Measurements from ENCODE around the gene RGS7. TPM values are rescaled to one million over a fixed set of nuclear protein-coding genes. Genes with fewer than 3 reads are reported as not detected.

RGS7 gene
- polyA plus RNA-seq, 2 of the 4 experiments (the other 2 are of a cell fraction) = 0.08 TPM; not detected in 1

DNA sequence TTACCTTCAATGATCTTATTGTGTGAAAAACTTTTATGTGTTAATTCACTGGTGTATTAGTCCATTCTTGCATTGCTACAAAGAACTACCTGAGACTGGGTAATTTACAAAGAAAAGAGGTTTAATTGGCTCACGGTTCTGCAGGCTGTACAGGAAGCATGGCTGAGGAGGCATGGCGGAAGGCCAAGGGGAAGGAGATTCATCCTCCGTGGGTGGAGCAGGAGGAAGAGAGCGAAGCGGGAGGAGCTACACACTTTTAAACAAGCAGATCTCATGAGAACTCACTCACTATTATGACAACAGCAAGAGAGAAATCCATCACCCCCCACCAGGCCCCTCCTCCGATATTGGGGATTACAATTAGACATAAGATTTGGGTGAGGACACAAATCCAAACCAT, 44.2 kb upstream of the RGS7 start (continued):
- no peak for TF ChIP-seq ZSCAN20 (CRISPR knock-in tag; IDR thresholded peaks at IDR 0.05)
- TF ChIP-seq NPAS2 (CRISPR knock-in tag; IDR thresholded peaks at IDR 0.05; ENCODE audit: borderline replicate concordance) = no peak

DNA sequence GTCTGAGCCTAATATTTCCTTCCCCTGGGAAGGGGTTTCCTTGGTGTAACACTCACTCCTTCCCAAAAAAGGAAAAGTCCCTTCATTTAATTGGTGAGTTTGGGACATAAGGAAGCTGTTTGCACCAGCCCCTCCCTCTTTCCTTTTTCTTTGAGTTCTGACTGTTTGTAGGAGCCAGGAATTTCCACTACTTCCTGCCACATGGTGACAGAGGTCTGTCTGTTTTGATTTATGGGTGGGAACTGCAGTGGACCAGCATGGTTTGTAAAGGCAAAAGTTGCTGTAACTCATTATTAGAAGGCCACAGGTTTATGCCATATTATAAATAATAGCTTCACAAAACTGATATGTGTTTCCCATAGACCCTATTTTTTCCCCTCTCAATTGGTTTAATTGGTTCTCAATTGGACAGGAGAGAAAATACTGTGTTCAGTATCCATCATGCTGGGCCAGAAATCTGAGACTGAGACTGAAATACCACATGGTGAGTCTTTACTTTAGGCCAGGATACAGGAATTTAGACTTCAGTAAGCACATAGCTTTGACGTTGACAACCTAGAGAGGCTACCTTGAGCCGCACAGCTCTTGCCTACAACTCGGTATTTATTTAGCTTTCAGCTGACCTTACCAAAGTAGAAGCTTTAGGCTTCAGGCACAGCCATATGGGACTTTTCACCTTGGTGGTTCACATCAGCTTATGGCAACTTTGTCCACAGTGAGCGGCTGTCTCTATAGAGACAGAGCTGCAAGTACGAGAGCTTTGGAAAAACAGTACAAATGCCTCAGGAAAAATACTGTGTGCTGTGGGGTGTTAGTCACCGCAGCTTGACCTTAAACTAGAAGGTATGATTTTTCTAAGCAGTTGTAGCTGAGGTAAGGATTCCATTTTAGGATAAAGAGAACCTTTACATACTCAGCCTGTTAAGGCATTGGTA, 40.0 kb upstream of the RGS7 start:
- H3K4me1 ChIP-seq = no peaks in the 10 kb centered on the region
- H3K4me3 ChIP-seq = no peak overlapping the region
- H3K9me3 ChIP-seq = no peaks in the 10 kb centered on the region
- TF ChIP-seq, protein P1, sequence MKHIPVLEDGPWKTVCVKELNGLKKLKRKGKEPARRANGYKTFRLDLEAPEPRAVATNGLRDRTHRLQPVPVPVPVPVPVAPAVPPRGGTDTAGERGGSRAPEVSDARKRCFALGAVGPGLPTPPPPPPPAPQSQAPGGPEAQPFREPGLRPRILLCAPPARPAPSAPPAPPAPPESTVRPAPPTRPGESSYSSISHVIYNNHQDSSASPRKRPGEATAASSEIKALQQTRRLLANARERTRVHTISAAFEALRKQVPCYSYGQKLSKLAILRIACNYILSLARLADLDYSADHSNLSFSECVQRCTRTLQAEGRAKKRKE (CRISPR knock-in tag; IDR thresholded peaks at IDR 0.05; ENCODE audit: low read depth) = no peak
- TF ChIP-seq FOSB (CRISPR knock-in tag; IDR thresholded peaks at IDR 0.05) = no peak
- TF ChIP-seq ZFP36 (IDR thresholded peaks at IDR 0.05; ENCODE audit: borderline replicate concordance, partially characterized antibody) = no peak
- no peak for TF ChIP-seq MAZ (IDR thresholded peaks at IDR 0.05; ENCODE audit: borderline replicate concordance, low read depth, low read length)
- TF ChIP-seq FOSL2 (IDR thresholded peaks at IDR 0.05) = no peak
- no peak for TF ChIP-seq FOSL2 (CRISPR knock-in tag; IDR thresholded peaks at IDR 0.05)
- no peak for TF ChIP-seq ZSCAN20 (CRISPR knock-in tag; IDR thresholded peaks at IDR 0.05)
- TF ChIP-seq HOXA7 (CRISPR knock-in tag; IDR thresholded peaks at IDR 0.05) = no peak
- TF ChIP-seq RNF2 (IDR thresholded peaks at IDR 0.05; ENCODE audit: borderline replicate concordance, low read depth) = no peak
- TF ChIP-seq ESRRA (IDR thresholded peaks at IDR 0.05; ENCODE audit: borderline replicate concordance, low read length) = no peak
- no peak for TF ChIP-seq NR3C1 (IDR thresholded peaks at IDR 0.05)
- TF ChIP-seq, protein P2, sequence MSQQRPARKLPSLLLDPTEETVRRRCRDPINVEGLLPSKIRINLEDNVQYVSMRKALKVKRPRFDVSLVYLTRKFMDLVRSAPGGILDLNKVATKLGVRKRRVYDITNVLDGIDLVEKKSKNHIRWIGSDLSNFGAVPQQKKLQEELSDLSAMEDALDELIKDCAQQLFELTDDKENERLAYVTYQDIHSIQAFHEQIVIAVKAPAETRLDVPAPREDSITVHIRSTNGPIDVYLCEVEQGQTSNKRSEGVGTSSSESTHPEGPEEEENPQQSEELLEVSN (IDR thresholded peaks at IDR 0.05; ENCODE audit: borderline replicate concordance, low read depth) = no peak
- no peak for TF ChIP-seq ZC3H11A (IDR thresholded peaks at IDR 0.05)
- TF ChIP-seq POLR2AphosphoS2 (conservative IDR thresholded peaks at IDR 0.05; ENCODE audit: low read length) = no peak
- TF ChIP-seq CHD2 (IDR thresholded peaks at IDR 0.05; ENCODE audit: low read length, partially characterized antibody) = no peak
- no peak for TF ChIP-seq CEBPB (IDR thresholded peaks at IDR 0.05)
- no peak for TF ChIP-seq RCOR1 (IDR thresholded peaks at IDR 0.05; ENCODE audit: low read depth, low read length)
- TF ChIP-seq, protein P3, sequence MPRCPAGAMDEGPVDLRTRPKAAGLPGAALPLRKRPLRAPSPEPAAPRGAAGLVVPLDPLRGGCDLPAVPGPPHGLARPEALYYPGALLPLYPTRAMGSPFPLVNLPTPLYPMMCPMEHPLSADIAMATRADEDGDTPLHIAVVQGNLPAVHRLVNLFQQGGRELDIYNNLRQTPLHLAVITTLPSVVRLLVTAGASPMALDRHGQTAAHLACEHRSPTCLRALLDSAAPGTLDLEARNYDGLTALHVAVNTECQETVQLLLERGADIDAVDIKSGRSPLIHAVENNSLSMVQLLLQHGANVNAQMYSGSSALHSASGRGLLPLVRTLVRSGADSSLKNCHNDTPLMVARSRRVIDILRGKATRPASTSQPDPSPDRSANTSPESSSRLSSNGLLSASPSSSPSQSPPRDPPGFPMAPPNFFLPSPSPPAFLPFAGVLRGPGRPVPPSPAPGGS (IDR thresholded peaks at IDR 0.05) = no peak
- TF ChIP-seq RFX5 (IDR thresholded peaks at IDR 0.05) = no peak
- TF ChIP-seq GATA3 (IDR thresholded peaks at IDR 0.05; ENCODE audit: borderline replicate concordance) = no peak
- H3K4me2 ChIP-seq = no peak overlapping the region
- CTCF ChIA-PET = no interaction called here
- FAIRE-seq (no peak), DNase-seq (ENCODE audit: low read depth in 1 of 2, low spot score in 1 of 2) (no peak), ATAC-seq (no peak)
- 30% methylated on average over 6 of the region's 6 CpGs for WGBS (ENCODE audit: missing lambda C conversion rate)
- no peak overlapping the region for H3K27ac ChIP-seq
- POLR2A ChIA-PET = no interaction called here

DNA sequence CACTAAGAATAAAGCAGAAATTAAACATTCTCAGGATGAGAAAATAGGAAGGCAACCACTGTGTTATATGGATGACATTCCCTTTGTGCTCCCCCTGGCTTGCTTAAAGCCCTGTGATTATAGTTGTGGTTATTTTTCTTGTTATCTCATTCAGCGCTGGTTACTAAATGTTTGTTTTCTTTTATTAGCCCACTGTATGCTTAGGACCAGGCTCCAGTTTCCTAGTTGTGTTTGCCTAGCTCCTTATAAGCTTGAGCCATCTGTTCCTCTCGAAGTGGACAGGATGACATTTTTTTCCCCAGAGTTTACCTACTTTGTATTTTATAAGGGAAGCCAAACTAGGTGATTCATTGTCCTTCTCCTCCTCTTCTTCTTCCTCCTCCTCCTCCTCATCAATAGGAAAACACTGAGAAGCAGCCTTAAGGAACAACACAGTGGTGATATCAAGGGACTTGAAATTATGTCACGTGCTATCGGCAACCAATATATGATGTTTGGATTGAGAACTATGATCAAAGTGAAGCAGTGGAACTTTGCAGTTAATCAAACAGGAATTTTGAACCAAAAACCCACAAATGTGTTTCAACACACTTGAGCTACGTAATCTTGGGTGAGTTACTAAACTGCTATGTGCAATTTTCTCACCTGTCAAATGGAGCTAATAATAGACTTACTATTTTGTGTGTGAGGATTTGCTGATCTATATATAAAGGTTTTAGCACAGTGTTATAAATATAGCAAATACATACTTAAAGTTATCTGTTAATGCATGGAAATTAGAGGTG, 35.1 kb upstream of the RGS7 start:
- POLR2A ChIA-PET = no interaction called here
- no peak overlapping the region for H3K27ac ChIP-seq
- DNase-seq (ENCODE audit: low read depth in 1 of 2, low spot score in 1 of 2) (no peak), FAIRE-seq (no peak), ATAC-seq (no peak)
- no peaks in the 10 kb centered on the region for H3K9me3 ChIP-seq
- no peak for TF ChIP-seq ZFP36 (IDR thresholded peaks at IDR 0.05; ENCODE audit: borderline replicate concordance, partially characterized antibody)
- no peaks in the 10 kb centered on the region for H3K4me1 ChIP-seq
- WGBS (ENCODE audit: missing lambda C conversion rate) = 11% methylated on average over 5 of the region's 5 CpGs
- H3K4me2 ChIP-seq = no peak overlapping the region
- CTCF ChIA-PET = interaction anchor here (0.6 to 1.2 kb wide), 2 partner anchors 15 to 63 kb away, joined by 3 to 4 read pairs; no protein-coding TSS in a partner anchor
- H3K4me3 ChIP-seq = no peak overlapping the region
